Lower leg skin (tissue), 4 donors: ENCODE results near the gene ATIC. TPM values are rescaled to one million over a fixed set of nuclear protein-coding genes. Genes with fewer than 3 reads are reported as not detected.

ENCODE experiments used
- DNase-seq, 2 donors: peaks; one replicate each; pipeline ENCODE4 v3.0.0-alpha.2; 2019; ENCODE audit warnings: low spot score in 2 of 2
- H3K4me3 ChIP-seq: fragments of 200-600 bp; sonication (generic); 2 replicates; pipeline ENCODE4 v1.5.1; 2017; ENCODE audit warnings: mild to moderate bottlenecking, low read depth; ENCODE audit not compliant: poor library complexity, severe bottlenecking
- POLR2A ChIP-seq, 2 donors: fragments of 450-650 bp; IDR thresholded peaks; one replicate each; pipeline ENCODE4 v1.6.1; 2016 to 2017; ENCODE audit warnings: antibody characterized with exemption in 2 of 2, mild to moderate bottlenecking in 1 of 2, moderate library complexity in 1 of 2
- whole genome bisulfite sequencing, 2 donors: methylation state at CpG; one replicate each; pipeline ENCODE4 v1.1.5; 2018; 5-methylcytosine and 5-hydroxymethylcytosine counted together
- intact Hi-C: fragments of 100-400 bp; cut with DNase I; formaldehyde crosslinking; loops from one replicate; pipeline ENCODE4 v1.15.0; 2023; ENCODE audit warnings: low total_unique reads
- total RNA-seq, 4 donors: library from RNA; depleted of rRNA; stranded (reverse); fragments of >200 nt; gene quantifications; one replicate each; pipeline ENCODE4 v1.1.0, GENCODE V29; 2016
- TF ChIP-seq, protein P1 (sequence below), 3 donors: fragments of 450-650 bp; IDR thresholded peaks; one replicate each; pipeline ENCODE4 v1.5.1; 2016; ENCODE audit warnings: antibody characterized with exemption in 3 of 3, mild to moderate bottlenecking in 3 of 3, moderate library complexity in 2 of 3

ATIC gene
- total RNA-seq, 4 donors from 2014 or later: 29.7 to 48.6 (median 34.6) TPM

- intact Hi-C loops: no loop called here
- TF ChIP-seq POLR2A (IDR thresholded peaks at IDR 0.05): no peak
- TF ChIP-seq, protein P1, sequence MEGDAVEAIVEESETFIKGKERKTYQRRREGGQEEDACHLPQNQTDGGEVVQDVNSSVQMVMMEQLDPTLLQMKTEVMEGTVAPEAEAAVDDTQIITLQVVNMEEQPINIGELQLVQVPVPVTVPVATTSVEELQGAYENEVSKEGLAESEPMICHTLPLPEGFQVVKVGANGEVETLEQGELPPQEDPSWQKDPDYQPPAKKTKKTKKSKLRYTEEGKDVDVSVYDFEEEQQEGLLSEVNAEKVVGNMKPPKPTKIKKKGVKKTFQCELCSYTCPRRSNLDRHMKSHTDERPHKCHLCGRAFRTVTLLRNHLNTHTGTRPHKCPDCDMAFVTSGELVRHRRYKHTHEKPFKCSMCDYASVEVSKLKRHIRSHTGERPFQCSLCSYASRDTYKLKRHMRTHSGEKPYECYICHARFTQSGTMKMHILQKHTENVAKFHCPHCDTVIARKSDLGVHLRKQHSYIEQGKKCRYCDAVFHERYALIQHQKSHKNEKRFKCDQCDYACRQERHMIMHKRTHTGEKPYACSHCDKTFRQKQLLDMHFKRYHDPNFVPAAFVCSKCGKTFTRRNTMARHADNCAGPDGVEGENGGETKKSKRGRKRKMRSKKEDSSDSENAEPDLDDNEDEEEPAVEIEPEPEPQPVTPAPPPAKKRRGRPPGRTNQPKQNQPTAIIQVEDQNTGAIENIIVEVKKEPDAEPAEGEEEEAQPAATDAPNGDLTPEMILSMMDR (IDR thresholded peaks at IDR 0.05): no peak
- no peak overlapping the region for H3K4me3 ChIP-seq
- DNase-seq: no peak
- WGBS, 2 donors: 60 to 72% methylated on average over 6 of the region's 6 CpGs
Observed at GRCh38 chr2:215361876-215362561, 50.2 kb downstream of the ATIC start.

DNA sequence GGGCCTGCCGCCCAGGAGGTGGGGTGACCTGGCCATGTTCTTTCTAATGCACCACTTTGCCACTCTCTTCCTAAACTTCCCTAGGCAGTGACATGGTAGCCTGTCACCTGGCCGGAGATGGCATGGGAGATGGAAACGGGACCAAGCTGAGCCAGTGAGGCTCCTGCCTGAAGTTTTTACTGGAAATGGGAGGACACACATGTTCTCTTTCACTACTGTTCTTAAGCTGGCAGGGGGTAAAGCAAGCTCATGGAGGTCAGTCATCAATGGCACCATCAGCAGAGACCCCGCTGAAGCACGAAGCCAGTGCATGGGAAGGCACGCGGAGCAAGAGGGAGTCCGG lies 50.7 kb downstream of the ATIC start:
- no peak overlapping the region for H3K4me3 ChIP-seq
- WGBS, 2 donors: 96 to 97% methylated on average over 8 of the region's 8 CpGs
- intact Hi-C loops: no loop called here
- DNase-seq: no peak
- no peak for TF ChIP-seq POLR2A (IDR thresholded peaks at IDR 0.05)

- 83 to 86% methylated on average over 2 of the region's 2 CpGs for whole genome bisulfite sequencing, 2 donors
- TF ChIP-seq, protein P1 (IDR thresholded peaks at IDR 0.05): no peak
- TF ChIP-seq POLR2A (IDR thresholded peaks at IDR 0.05): no peak
- no peak for DNase-seq
- intact Hi-C loops: no loop called here
- H3K4me3 ChIP-seq: no peak overlapping the region
Observed at GRCh38 chr2:215363039-215363438, 51.2 kb downstream of the ATIC start.

DNA sequence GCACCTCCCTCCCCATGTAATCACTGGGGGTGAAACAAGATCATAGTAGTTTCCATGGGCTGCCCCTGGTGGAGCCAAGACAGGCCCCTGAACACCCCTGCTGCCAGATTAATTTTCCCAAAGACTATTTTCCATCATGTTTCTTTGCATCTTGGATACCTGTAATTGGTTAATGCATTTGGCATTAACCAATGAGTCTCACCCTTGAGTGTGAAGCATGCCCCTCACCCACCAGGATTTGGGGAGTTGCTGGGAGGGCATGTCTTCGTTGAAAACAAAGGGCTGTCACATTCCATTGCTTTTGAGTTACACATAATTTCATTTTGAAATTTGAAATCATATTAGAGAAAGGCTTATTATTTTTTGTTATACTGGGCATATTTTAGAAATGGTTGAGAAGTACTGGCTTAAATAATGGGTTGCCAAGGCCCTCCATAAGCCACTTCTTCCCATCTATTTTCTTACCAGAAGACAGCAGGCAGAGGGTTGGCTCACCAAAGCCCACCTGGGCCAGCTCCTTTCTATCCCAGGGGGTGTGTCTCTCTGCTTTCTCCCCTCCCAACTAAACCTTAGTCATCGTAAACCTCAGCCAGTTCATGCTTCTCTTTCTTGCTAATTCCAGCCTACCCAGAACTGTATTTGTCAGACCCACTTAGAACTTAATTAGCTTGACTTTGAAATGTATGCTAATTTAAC lies 51.8 kb downstream of the ATIC start:
- intact Hi-C loops: no loop called here
- TF ChIP-seq POLR2A (IDR thresholded peaks at IDR 0.05): no peak
- TF ChIP-seq, protein P1 (IDR thresholded peaks at IDR 0.05): no peak
- no peak overlapping the region for H3K4me3 ChIP-seq
- DNase-seq: no peak
- WGBS, 2 donors: 80 to 82% methylated on average over 2 of the region's 2 CpGs

- WGBS, 2 donors: 90 to 91% methylated on average over 10 of the region's 10 CpGs
- no peak overlapping the region for H3K4me3 ChIP-seq
- intact Hi-C loops: no loop called here
- DNase-seq: no peak
- TF ChIP-seq POLR2A (IDR thresholded peaks at IDR 0.05): no peak
- TF ChIP-seq, protein P1 (IDR thresholded peaks at IDR 0.05): no peak
Observed at GRCh38 chr2:215364157-215365155, 52.6 kb downstream of the ATIC start.
